Medulla oblongata (tissue), 1 donor: Measurements from ENCODE around the gene CSDE1.
"Not testable (repeated sequence)": the region's sequence is repeated elsewhere in the genome, so short reads cannot be mapped to it uniquely, and the experiment has no call there.

Experiments used
- DNase-seq: peaks from one replicate; pipeline ENCODE4 v3.0.0-alpha.2; 2015; ENCODE audit errors: extremely low spot score

The CSDE1 gene

GRCh38 chr1:114757455-114758255 is at the start of gene CSDE1:
Gene CSDE1 (minus strand): TSS chr1:114757984. CDS start chr1:114739890, 18,094 bp downstream.
- DNase-seq = peak; percentile 99

GRCh38 chr1:114804449-114804848 is 46.7 kb upstream of the CSDE1 start:
- DNase-seq = not testable (repeated sequence)

DNA sequence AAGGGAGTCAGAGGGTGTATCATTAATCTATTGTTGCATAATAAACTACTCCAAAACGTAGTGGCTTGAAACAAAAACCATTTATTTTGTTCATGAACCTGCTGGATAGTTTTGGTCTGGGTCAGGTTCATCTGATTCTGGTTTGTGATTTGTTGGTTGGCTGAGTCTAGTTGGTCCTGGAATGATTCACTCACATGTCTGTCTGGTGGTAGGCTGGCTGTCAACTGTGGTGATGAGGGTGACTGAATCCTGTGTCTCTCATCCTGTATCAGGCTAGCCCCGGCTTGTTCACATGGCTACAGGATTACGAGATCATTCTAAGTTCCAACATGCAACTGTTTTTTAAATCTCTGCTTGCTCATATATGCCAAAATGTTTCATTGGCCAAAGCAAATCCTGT is 45.2 kb upstream of the CSDE1 start:
- DNase-seq = no peak

DNA sequence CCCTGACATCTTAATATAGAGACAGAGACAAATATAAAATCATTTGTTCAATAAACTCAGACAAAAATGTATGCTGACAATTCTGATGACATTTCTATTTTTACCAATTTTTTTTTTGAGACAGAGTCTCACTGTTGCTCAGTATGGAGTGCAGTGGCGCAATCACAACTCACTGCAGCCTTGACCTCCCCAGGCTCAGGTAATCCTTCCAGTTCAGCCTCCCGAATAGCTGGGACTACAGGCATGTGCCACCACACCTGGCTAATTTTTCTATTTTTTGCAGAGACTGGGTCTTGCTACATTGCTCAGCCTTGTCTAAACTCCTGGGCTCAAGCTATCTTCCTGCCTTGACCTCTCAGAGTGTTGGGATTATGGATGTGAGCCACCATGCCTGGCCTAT is 36.3 kb upstream of the CSDE1 start:
- DNase-seq = no peak

GRCh38 chr1:114790581-114790980 is 32.8 kb upstream of the CSDE1 start:
- DNase-seq = not testable (repeated sequence)

GRCh38 chr1:114786440-114786839 is 28.7 kb upstream of the CSDE1 start:
- not testable (repeated sequence) for DNase-seq

DNA sequence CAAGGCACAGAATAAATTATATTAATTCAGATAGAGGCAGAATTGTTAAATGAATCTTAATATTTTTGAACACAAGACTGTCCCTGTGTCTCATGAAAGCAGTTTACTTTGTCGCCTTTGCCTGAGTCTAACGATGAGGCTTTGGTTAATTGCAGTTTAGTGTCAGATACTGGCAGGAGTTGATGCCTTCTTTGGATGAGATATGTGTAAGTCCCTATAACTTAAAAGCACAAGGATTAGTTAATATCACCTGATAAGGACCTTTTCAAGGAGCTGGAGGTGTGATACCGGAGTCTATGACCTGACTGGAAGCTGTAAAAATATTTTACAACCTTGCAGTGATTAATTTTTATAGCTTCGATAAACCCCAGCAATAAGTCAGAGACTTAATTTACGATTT is 24.7 kb upstream of the CSDE1 start:
- no peak for DNase-seq

- DNase-seq = peak; percentile 93
Measured at GRCh38 chr1:114780344-114781226, 22.8 kb upstream of the CSDE1 start, which contains the start of gene SIKE1. Gene SIKE1 (minus strand): TSS chr1:114780685. CDS start chr1:114780607, 78 bp downstream.

- no peak for DNase-seq
Measured at GRCh38 chr1:114779722-114780121, 21.9 kb upstream of the CSDE1 start.

DNA sequence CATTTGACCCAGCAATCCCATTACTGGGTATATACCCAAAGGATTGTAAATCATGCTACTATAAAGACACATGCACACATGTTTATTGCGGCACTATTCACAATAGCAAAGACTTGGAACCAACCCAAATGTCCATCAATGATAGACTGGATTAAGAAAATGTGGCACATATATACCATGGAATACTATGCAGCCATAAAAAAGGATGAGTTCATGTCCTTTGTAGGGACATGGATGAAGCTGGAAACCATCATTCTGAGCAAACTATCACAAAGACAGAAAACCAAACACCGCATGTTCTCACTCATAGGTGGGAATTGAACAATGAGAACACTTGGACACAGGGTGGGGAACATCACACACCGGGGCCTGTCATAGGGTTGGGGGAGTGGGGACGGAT is 18.9 kb upstream of the CSDE1 start:
- not testable (repeated sequence) for DNase-seq

- no peak for DNase-seq
Measured at GRCh38 chr1:114771992-114772391, 14.2 kb upstream of the CSDE1 start.

DNA sequence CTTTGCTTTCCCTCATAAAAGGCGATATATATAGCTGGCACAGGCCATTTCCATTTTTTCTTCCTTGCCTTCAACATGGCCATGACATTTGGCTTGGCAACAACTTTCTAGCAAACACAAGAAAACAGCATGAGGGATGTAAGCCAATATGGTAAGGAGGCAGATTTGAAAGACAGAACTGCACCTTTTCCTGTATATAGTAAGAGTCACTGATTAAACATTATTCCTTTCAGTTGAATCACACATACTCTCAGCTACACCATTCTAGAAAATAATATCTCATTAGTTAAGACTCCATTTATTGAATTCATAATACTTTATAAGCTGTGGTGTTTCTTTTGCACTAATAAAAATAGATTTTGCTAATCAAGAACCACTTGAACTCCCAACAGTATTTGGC is 13.2 kb upstream of the CSDE1 start:
- DNase-seq = no peak

- no peak for DNase-seq
Measured at GRCh38 chr1:114764689-114765088, 6.9 kb upstream of the CSDE1 start.

GRCh38 chr1:114758256-114758832 is 560 bp upstream of the CSDE1 start:
- DNase-seq = no peak

DNA sequence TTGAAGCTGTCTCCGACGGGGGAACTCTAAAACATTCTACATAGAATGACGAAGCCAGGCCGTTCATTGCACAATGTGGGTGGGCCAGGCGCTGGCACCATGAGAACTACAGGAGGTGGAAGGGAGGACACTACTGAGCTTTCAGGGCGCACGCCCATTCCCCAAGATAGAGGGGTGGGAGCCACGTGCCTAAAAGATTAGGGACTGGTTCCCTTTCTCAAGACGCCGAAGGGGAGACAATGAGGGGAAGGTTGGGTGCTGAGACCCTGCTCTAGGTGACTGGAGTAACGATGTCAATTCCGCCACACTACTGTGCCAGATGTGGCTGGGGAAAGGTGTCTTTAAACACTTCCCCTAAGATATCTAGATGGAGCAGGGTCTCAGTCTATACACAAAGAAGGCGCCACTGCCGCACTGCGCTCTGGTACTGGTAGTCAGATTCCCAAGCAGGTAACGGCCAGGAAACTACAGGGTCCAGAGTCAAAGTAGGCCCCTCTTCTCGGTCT is 782 bp downstream of the CSDE1 start:
- no peak for DNase-seq

- DNase-seq = peak; percentile 12
Measured at GRCh38 chr1:114756009-114756892, 1.5 kb downstream of the CSDE1 start.

DNA sequence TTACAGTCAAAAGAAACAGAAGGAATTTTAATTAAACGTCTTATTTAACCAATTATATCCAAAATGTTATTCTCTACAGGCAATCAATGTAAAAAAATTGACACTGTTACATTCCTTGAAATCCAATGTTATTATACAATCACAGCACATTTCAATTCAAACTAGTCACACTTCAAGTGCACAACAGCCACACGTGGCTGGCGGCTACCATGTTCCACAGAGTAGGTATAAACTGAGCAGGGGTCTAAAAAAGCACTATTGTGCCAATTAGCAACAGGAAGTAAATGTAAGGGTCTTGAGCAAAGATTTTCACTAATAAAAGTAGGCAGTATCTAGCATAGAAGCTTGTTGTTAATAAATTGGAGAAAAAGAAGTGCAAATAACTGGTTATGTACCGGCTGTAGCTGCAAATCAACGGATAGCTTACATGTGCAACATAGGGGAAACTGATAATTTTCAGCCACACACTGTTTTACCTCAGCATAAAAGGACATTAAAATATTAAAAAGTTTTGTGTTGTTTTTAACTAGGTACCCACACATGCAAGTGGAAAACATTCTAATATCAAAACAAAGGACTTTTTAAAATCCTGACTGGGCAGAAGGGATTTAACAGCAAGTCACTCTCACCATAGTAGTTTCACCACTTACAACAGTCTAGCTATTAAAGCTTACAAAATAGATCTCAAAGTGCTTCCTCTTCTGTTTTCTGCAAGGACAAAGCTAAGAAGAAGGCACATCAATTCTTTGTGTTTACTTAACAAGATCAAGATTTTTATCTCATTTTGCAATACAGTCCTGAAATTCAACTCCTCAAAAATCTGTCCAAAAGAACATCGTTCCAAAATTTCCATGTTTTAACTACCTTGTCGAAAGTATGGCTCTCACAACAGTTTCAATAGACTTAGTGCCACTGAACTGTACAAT is 2.5 kb downstream of the CSDE1 start:
- peak; percentile 4 for DNase-seq

GRCh38 chr1:114753702-114754101 is 4.1 kb downstream of the CSDE1 start:
- DNase-seq = not testable (repeated sequence)

- DNase-seq = no peak
Measured at GRCh38 chr1:114753143-114753542, 4.6 kb downstream of the CSDE1 start.

DNA sequence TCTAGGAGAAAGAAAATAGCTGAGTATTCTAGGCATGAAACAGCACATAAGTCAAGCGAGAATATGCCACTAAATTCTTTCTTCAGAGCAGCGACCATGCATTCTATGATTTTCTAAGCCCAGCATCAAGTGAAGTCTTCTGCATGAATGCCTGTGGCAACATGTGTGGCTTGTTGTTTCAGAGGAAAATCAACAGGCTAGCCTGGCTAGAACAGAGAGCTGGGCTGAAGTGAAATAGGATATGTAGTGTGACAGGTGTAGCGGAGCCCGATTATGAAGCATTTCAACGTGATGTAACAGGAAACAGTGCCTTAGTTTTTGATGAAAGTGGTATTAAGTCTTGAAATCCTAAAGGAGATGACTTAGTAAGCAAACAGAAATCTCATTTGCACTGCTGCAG is 7.0 kb downstream of the CSDE1 start:
- DNase-seq = no peak
